Measurements from ENCODE around the gene ZNF337. TPM values are rescaled to one million over a fixed set of nuclear protein-coding genes. Genes with fewer than 3 reads are reported as not detected.

ZNF337 gene
- total and polyA plus RNA-seq, 2 experiments from 2014 or later, result 6.6 to 11.3 TPM

DNA sequence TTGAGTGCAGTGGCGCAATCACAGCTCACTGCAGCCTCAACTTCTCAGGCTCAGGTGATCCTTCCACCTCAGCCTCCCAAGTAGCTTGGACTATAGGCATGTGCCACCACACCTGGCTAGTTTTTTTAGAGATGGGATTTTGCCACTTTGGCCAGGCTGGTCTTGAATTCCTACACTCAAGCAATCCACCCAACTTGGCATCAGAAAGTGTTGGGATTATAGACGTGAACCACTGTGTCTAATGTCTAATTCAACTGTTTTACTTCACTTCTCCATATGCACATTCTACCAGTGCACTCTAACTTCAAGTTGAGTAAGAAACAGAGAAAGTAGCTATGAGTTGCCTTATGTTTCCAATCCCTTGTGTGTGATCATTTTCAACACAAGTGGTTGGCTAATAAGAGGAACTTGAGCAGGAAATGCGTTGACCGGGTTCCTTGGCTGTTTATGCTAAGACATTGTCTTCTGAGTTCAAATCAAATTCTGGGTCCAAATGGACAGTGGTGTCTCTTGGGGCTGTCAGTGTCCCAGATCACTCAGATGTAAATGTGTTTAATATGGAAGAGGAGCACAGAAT, 23.9 kb downstream of the ZNF337 start:
- TF ChIP-seq EZH2phosphoT487 (IDR thresholded peaks at IDR 0.05; ENCODE audit: low read depth, severe bottlenecking, unreplicated experiment) (no peak), EZH2 (IDR thresholded peaks at IDR 0.05; ENCODE audit: borderline replicate concordance) (no peak)
- TF ChIP-seq, protein P1, sequence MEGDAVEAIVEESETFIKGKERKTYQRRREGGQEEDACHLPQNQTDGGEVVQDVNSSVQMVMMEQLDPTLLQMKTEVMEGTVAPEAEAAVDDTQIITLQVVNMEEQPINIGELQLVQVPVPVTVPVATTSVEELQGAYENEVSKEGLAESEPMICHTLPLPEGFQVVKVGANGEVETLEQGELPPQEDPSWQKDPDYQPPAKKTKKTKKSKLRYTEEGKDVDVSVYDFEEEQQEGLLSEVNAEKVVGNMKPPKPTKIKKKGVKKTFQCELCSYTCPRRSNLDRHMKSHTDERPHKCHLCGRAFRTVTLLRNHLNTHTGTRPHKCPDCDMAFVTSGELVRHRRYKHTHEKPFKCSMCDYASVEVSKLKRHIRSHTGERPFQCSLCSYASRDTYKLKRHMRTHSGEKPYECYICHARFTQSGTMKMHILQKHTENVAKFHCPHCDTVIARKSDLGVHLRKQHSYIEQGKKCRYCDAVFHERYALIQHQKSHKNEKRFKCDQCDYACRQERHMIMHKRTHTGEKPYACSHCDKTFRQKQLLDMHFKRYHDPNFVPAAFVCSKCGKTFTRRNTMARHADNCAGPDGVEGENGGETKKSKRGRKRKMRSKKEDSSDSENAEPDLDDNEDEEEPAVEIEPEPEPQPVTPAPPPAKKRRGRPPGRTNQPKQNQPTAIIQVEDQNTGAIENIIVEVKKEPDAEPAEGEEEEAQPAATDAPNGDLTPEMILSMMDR (IDR thresholded peaks at IDR 0.05; ENCODE audit: poor library complexity), result no peak
- Histone ChIP-seq H2AFZ (no peak overlapping the region), H3K9me3 (ENCODE audit: low read depth) (no peaks in the 10 kb centered on the region), H3K4me3 (no peak overlapping the region), H3K27ac (no peak overlapping the region), H4K20me1 (ENCODE audit: insufficient read depth, poor library complexity, severe bottlenecking) (no peaks in the 10 kb centered on the region), H3K4me1 (ENCODE audit: insufficient read depth) (no peaks in the 10 kb centered on the region), H3K36me3 (replicated peaks; ENCODE audit: insufficient read depth, low read depth) (peaks cover 3% of the 10 kb centered on the region), H3K27me3 (no peaks in the 10 kb centered on the region), H3K4me2 (no peak overlapping the region), H3K9me2 (replicated peaks; ENCODE audit: insufficient read depth) (no peaks in the 10 kb centered on the region), H3K79me2 (no peaks in the 10 kb centered on the region)
- no peak for DNase-seq (ENCODE audit: low spot score)
- WGBS (ENCODE audit: low lambda C conversion rate, missing lambda C conversion rate), result 93% methylated on average over 4 of the region's 4 CpGs

GRCh38 chr20:25669826-25670422, 26.7 kb downstream of the ZNF337 start:
- no peak overlapping the region for H3K4me3 ChIP-seq
- no peak for TF ChIP-seq EZH2 (IDR thresholded peaks at IDR 0.05; ENCODE audit: borderline replicate concordance)
- TF ChIP-seq EZH2phosphoT487 (IDR thresholded peaks at IDR 0.05; ENCODE audit: low read depth, severe bottlenecking, unreplicated experiment), result no peak
- TF ChIP-seq, protein P1 (IDR thresholded peaks at IDR 0.05; ENCODE audit: poor library complexity), result peak; percentile 5
- H3K27me3 ChIP-seq, result no peaks in the 10 kb centered on the region
- DNase-seq (ENCODE audit: low spot score), result peak; percentile 16
- H3K36me3 ChIP-seq (replicated peaks; ENCODE audit: insufficient read depth, low read depth), result no peaks in the 10 kb centered on the region
- no peaks in the 10 kb centered on the region for H3K4me1 ChIP-seq (ENCODE audit: insufficient read depth)
- 66% methylated on average over 7 of the region's 7 CpGs for WGBS (ENCODE audit: low lambda C conversion rate, missing lambda C conversion rate)
- no peaks in the 10 kb centered on the region for H4K20me1 ChIP-seq (ENCODE audit: insufficient read depth, poor library complexity, severe bottlenecking)
- H3K4me2 ChIP-seq, result no peak overlapping the region
- H3K27ac ChIP-seq, result peak overlapping the region; percentile 50
- no peaks in the 10 kb centered on the region for H3K9me2 ChIP-seq (replicated peaks; ENCODE audit: insufficient read depth)
- no peak overlapping the region for H2AFZ ChIP-seq
- no peaks in the 10 kb centered on the region for H3K9me3 ChIP-seq (ENCODE audit: low read depth)
- no peaks in the 10 kb centered on the region for H3K79me2 ChIP-seq

DNA sequence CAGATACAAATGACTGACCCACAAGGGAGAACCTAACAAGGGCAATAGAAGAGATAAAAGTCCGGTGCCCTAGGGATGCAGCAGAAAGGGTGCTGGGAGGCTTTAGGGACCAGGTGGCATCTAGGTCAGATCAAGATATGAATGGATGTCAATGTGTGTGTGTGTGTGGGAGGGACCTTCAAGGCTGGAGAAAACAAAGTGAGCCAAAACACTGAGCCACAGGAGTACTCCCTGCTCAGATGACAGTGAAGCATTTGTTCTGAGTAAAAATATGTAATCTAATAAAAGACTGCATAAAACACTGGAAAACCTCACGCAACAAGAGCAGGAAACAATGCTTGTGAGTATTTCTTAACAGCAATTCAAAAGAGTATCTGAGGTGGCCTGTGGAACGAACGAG, 28.2 kb downstream of the ZNF337 start:
- H3K79me2 ChIP-seq, result no peaks in the 10 kb centered on the region
- TF ChIP-seq EZH2 (IDR thresholded peaks at IDR 0.05; ENCODE audit: borderline replicate concordance) (no peak), EZH2phosphoT487 (IDR thresholded peaks at IDR 0.05; ENCODE audit: low read depth, severe bottlenecking, unreplicated experiment) (no peak)
- TF ChIP-seq, protein P1 (IDR thresholded peaks at IDR 0.05; ENCODE audit: poor library complexity), result no peak

More for the DNA sequence above, 28.2 kb downstream of the ZNF337 start:
- Histone ChIP-seq H3K9me3 (ENCODE audit: low read depth) (no peaks in the 10 kb centered on the region), H3K4me3 (no peak overlapping the region), H4K20me1 (ENCODE audit: insufficient read depth, poor library complexity, severe bottlenecking) (no peaks in the 10 kb centered on the region), H3K4me2 (no peak overlapping the region), H2AFZ (no peak overlapping the region), H3K27me3 (no peaks in the 10 kb centered on the region), H3K9me2 (replicated peaks; ENCODE audit: insufficient read depth) (no peaks in the 10 kb centered on the region), H3K36me3 (replicated peaks; ENCODE audit: insufficient read depth, low read depth) (no peaks in the 10 kb centered on the region), H3K27ac (no peak overlapping the region), H3K4me1 (ENCODE audit: insufficient read depth) (no peaks in the 10 kb centered on the region)
- WGBS (ENCODE audit: low lambda C conversion rate, missing lambda C conversion rate), result 85% methylated on average over 4 of the region's 4 CpGs
- DNase-seq (ENCODE audit: low spot score), result no peak

Measured in hepatocyte (in vitro differentiated cells).